Neutrophil (primary cell): ENCODE data around the gene MRAP2.
"Not testable (repeated sequence)": the region's sequence is repeated elsewhere in the genome, so short reads cannot be mapped to it uniquely, and the experiment has no call there.

ENCODE experiments used
- H3K27ac ChIP-seq: fragments of 200-600 bp; sonication (generic); 2 replicates; pipeline ENCODE4 v1.5.1; 2016; ENCODE audit warnings: mild to moderate bottlenecking, moderate library complexity
- H3K27me3 ChIP-seq: fragments of 200-600 bp; sonication (generic); 2 replicates; pipeline ENCODE4 v1.6.0; 2016; ENCODE audit warnings: mild to moderate bottlenecking
- H3K36me3 ChIP-seq: fragments of 200-600 bp; sonication (generic); 2 replicates; pipeline ENCODE4 v1.5.1; 2017
- H3K4me1 ChIP-seq, 2 experiments: fragments of 200-600 bp in 1 of 2; sonication (generic) in 1 of 2; 1 replicate in 1 of 2; 2 replicates in 1 of 2; pipeline versions ENCODE4 v1.5.1 to v1.6.1; 2013 to 2016; ENCODE audit warnings: low read depth in 1 of 2, low read length in 1 of 2, mild to moderate bottlenecking in 1 of 2, moderate library complexity in 1 of 2; ENCODE audit not compliant: control insufficient read depth in 1 of 2, insufficient read depth in 1 of 2
- H3K4me3 ChIP-seq, 2 experiments: fragments of 200-600 bp in 1 of 2; sonication (generic) in 1 of 2; 1 replicate in 1 of 2; 2 replicates in 1 of 2; pipeline ENCODE4 v1.5.1; 2013 to 2016; ENCODE audit warnings: low read depth in 1 of 2, low read length in 1 of 2, mild to moderate bottlenecking in 1 of 2, moderate library complexity in 1 of 2
- H3K9me3 ChIP-seq: fragments of 200-600 bp; sonication (generic); 2 replicates; pipeline ENCODE4 v1.5.1; 2016
- CTCF ChIP-seq: fragments of 200-600 bp; sonication (generic); IDR thresholded peaks from 2 replicates; pipeline ENCODE4 v1.5.1; 2016; ENCODE audit warnings: antibody characterized with exemption

Gene MRAP2

GRCh38 chr6:84081222-84081621 lies 47.6 kb downstream of the MRAP2 start:
- Histone ChIP-seq H3K4me1 (no peaks in the 10 kb centered on the region), H3K27me3 (no peaks in the 10 kb centered on the region), H3K4me3 (no peak overlapping the region), H3K27ac (no peak overlapping the region), H3K9me3 (no peaks in the 10 kb centered on the region), H3K36me3 (no peaks in the 10 kb centered on the region)
- no peak for TF ChIP-seq CTCF

- H3K9me3 ChIP-seq = no peaks in the 10 kb centered on the region
- no peak overlapping the region for H3K4me3 ChIP-seq
- no peak overlapping the region for H3K27ac ChIP-seq
- no peaks in the 10 kb centered on the region for H3K27me3 ChIP-seq
- H3K4me1 ChIP-seq = no peaks in the 10 kb centered on the region
- no peak for TF ChIP-seq CTCF
- H3K36me3 ChIP-seq = no peaks in the 10 kb centered on the region
Observed at GRCh38 chr6:84082689-84083265, 49.2 kb downstream of the MRAP2 start.

- H3K9me3 ChIP-seq, H3K4me3 ChIP-seq, H3K4me1 ChIP-seq, H3K36me3 ChIP-seq, H3K27me3 ChIP-seq, H3K27ac ChIP-seq: not testable (repeated sequence)
Observed at GRCh38 chr6:84084705-84085104, 51.1 kb downstream of the MRAP2 start.

- no peak for TF ChIP-seq CTCF
- H3K27ac ChIP-seq = no peak overlapping the region
- H3K36me3 ChIP-seq = no peaks in the 10 kb centered on the region
- no peaks in the 10 kb centered on the region for H3K9me3 ChIP-seq
- no peaks in the 10 kb centered on the region for H3K4me1 ChIP-seq
- no peaks in the 10 kb centered on the region for H3K27me3 ChIP-seq
- no peak overlapping the region for H3K4me3 ChIP-seq
Observed at GRCh38 chr6:84086056-84086455, 52.5 kb downstream of the MRAP2 start.

GRCh38 chr6:84086545-84087429 lies 53.2 kb downstream of the MRAP2 start:
- no peaks in the 10 kb centered on the region for H3K36me3 ChIP-seq
- no peak overlapping the region for H3K4me3 ChIP-seq
- no peak for TF ChIP-seq CTCF
- H3K4me1 ChIP-seq = no peaks in the 10 kb centered on the region
- H3K9me3 ChIP-seq = no peaks in the 10 kb centered on the region
- H3K27me3 ChIP-seq = no peaks in the 10 kb centered on the region
- H3K27ac ChIP-seq = no peak overlapping the region

- H3K36me3 ChIP-seq = no peaks in the 10 kb centered on the region
- H3K4me3 ChIP-seq = no peak overlapping the region
- no peaks in the 10 kb centered on the region for H3K9me3 ChIP-seq
Observed at GRCh38 chr6:84089081-84089480, 55.5 kb downstream of the MRAP2 start.

More at GRCh38 chr6:84089081-84089480, 55.5 kb downstream of the MRAP2 start:
- no peak for TF ChIP-seq CTCF
- Histone ChIP-seq H3K27ac (no peak overlapping the region), H3K4me1 (peaks cover 0 to 9% of the 10 kb centered on the region in 2 experiments), H3K27me3 (no peaks in the 10 kb centered on the region)
